Measurements from ENCODE around the gene MAIP1. TPM values are rescaled to one million over a fixed set of nuclear protein-coding genes. Genes with fewer than 3 reads are reported as not detected.

MAIP1 gene
- total RNA-seq, 4 donors from 2014 or later, result 17.2 to 23.2 (median 21.0) TPM

GRCh38 chr2:199989822-199990221, 34.4 kb downstream of the MAIP1 start:
- no peak for TF ChIP-seq CTCF (IDR thresholded peaks at IDR 0.05; ENCODE audit: low read depth)

GRCh38 chr2:199991691-199992090, 36.3 kb downstream of the MAIP1 start:
- no peak for TF ChIP-seq CTCF (IDR thresholded peaks at IDR 0.05; ENCODE audit: low read depth)

- no peak for TF ChIP-seq CTCF (IDR thresholded peaks at IDR 0.05; ENCODE audit: low read depth)
These were observed 36.9 kb downstream of the MAIP1 start for GRCh38 chr2:199992296-199992695.

- TF ChIP-seq CTCF (IDR thresholded peaks at IDR 0.05; ENCODE audit: low read depth), result no peak
These were observed 39.0 kb downstream of the MAIP1 start for GRCh38 chr2:199994371-199994770.

GRCh38 chr2:199994896-199995295, 39.5 kb downstream of the MAIP1 start:
- TF ChIP-seq CTCF (IDR thresholded peaks at IDR 0.05; ENCODE audit: low read depth), result no peak

- TF ChIP-seq CTCF (IDR thresholded peaks at IDR 0.05; ENCODE audit: low read depth), result no peak
These were observed 41.9 kb downstream of the MAIP1 start for GRCh38 chr2:199997296-199997695.

- TF ChIP-seq CTCF (IDR thresholded peaks at IDR 0.05; ENCODE audit: low read depth), result no peak
These were observed 43.8 kb downstream of the MAIP1 start for GRCh38 chr2:199999166-199999565.

Measured in subcutaneous adipose tissue (tissue), 4 donors.